GM12864 (cell line): ENCODE measurements around the gene AATK.

Experiments used
- DNase-seq: peaks from one replicate; pipeline ENCODE4 v3.0.0-alpha.2; 2011; ENCODE audit warnings: low read depth
- H3K4me3 ChIP-seq: 2 replicates; pipeline ENCODE4 v1.5.1; 2011; ENCODE audit warnings: mild to moderate bottlenecking, low read depth, low read length, control low read depth
- TF ChIP-seq, protein P1 (sequence below): IDR thresholded peaks from 2 replicates; pipeline ENCODE4 v1.5.1; 2011; ENCODE audit warnings: low read depth, mild to moderate bottlenecking, moderate library complexity, low read length, control low read depth, inconsistent platforms; ENCODE audit errors: missing control alignments

Gene AATK

DNA sequence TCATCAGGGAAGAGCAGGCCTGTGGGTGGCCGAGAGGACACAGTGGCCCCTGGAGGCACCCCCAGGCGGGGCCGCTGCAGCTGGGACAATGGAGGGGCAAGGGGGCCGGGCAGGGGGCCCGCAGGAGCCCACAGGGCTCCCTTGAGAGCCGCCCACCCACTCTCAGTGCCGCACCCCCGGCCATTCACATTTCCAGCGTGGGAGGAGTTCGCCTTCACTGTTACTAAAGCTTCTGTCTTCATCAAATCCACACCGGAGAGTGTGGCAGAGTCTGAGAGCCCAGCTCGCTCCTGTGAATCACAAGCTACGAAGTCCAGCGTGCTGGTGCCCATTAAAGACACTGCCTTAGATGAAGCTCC lies 21.6 kb downstream of the AATK start:
- DNase-seq, result no peak
- TF ChIP-seq, protein P1, sequence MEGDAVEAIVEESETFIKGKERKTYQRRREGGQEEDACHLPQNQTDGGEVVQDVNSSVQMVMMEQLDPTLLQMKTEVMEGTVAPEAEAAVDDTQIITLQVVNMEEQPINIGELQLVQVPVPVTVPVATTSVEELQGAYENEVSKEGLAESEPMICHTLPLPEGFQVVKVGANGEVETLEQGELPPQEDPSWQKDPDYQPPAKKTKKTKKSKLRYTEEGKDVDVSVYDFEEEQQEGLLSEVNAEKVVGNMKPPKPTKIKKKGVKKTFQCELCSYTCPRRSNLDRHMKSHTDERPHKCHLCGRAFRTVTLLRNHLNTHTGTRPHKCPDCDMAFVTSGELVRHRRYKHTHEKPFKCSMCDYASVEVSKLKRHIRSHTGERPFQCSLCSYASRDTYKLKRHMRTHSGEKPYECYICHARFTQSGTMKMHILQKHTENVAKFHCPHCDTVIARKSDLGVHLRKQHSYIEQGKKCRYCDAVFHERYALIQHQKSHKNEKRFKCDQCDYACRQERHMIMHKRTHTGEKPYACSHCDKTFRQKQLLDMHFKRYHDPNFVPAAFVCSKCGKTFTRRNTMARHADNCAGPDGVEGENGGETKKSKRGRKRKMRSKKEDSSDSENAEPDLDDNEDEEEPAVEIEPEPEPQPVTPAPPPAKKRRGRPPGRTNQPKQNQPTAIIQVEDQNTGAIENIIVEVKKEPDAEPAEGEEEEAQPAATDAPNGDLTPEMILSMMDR, result no peak

DNA sequence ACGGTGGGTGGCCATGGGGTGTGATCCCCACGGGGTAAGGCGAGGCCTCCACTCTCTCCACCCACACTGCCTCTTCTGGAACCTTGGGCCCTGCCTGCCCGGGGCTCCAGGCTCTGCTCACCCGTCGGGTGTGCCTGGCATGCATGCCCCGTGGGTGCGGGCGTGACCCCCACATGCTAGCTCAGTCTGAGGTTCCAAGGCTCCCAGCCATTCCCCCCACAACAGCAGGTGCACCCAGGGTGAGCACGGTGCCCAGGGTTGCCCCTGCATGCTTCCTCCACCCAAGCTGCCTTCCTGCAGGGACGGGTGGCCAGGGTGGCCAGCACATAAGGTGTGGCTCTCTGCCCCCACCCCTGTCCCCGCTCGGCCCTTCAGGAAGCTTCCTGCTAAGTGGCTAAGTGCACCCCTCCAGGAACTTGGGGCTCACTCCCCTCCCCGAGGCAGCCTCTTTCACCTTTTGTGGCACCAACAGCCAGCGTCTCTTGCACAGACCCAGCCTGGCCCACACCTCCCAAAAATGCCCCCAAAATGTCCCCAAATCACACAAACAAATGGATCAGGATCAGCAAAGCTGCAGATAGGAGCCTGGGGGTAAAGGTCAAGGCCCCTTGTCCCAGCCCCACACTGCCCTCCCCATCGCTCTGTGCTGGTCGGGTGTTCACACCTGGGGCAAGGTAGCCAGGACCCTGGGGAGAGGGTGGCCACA lies 22.2 kb downstream of the AATK start:
- no peak overlapping the region for H3K4me3 ChIP-seq
- TF ChIP-seq, protein P1, result no peak
- DNase-seq, result no peak

More for the DNA sequence above, 21.6 kb downstream of the AATK start:
- no peak overlapping the region for H3K4me3 ChIP-seq

GRCh38 chr17:81143200-81143527 lies 22.9 kb downstream of the AATK start:
- no peak overlapping the region for H3K4me3 ChIP-seq
- no peak for DNase-seq
- TF ChIP-seq, protein P1, result no peak

GRCh38 chr17:81142301-81143199 lies 23.5 kb downstream of the AATK start:
- no peak overlapping the region for H3K4me3 ChIP-seq
- TF ChIP-seq, protein P1, result peak; percentile 70
- DNase-seq, result peak; percentile 19

GRCh38 chr17:81140695-81141094 lies 25.3 kb downstream of the AATK start:
- TF ChIP-seq, protein P1, result no peak
- no peak overlapping the region for H3K4me3 ChIP-seq
- DNase-seq, result no peak

GRCh38 chr17:81140018-81140417 lies 26.0 kb downstream of the AATK start:
- TF ChIP-seq, protein P1, result no peak
- H3K4me3 ChIP-seq, result no peak overlapping the region
- no peak for DNase-seq

GRCh38 chr17:81139428-81139827 lies 26.6 kb downstream of the AATK start:
- DNase-seq, result no peak
- TF ChIP-seq, protein P1, result no peak
- H3K4me3 ChIP-seq, result no peak overlapping the region
